H4 (cell line): ENCODE results near the gene ZNF35. TPM values are rescaled to one million over a fixed set of nuclear protein-coding genes. Genes with fewer than 3 reads are reported as not detected.
"Not testable (repeated sequence)": the region's sequence is repeated elsewhere in the genome, so short reads cannot be mapped to it uniquely, and the experiment has no call there.

Experiments
- DNase-seq: peaks from one replicate; pipeline ENCODE4 v3.0.0-alpha.2; 2015; ENCODE audit warnings: low spot score
- total RNA-seq: library from RNA; depleted of rRNA; stranded (reverse); fragments of >200 nt; shearing (Covaris generic); gene quantifications from 2 replicates; pipeline ENCODE4 v1.2.3, GENCODE V29; 2014; rRNA removed

The ZNF35 gene
- 11.0 and 14.1 TPM in 2 replicates for total RNA-seq

- DNase-seq: peak; percentile 68
Observed at GRCh38 chr3:44648564-44649229, at the start of gene ZNF35. Gene ZNF35 (plus strand): TSS chr3:44648732. CDS start chr3:44651068, 2,336 bp downstream.

GRCh38 chr3:44601749-44602148 is 46.8 kb upstream of the ZNF35 start:
- no peak for DNase-seq

- DNase-seq: no peak
Observed at GRCh38 chr3:44612678-44613077, 35.9 kb upstream of the ZNF35 start.

- peak; percentile 82 for DNase-seq
Observed at GRCh38 chr3:44624749-44625480, 23.6 kb upstream of the ZNF35 start, which contains the start of gene ZNF197. Gene ZNF197 (plus strand): TSS chr3:44625036. CDS start chr3:44629155, 4,119 bp downstream.

GRCh38 chr3:44628716-44629115 is 19.8 kb upstream of the ZNF35 start:
- no peak for DNase-seq

- DNase-seq: no peak
Observed at GRCh38 chr3:44632193-44632592, 16.3 kb upstream of the ZNF35 start.

GRCh38 chr3:44642337-44642736 is 6.2 kb upstream of the ZNF35 start:
- no peak for DNase-seq

- no peak for DNase-seq
Observed at GRCh38 chr3:44643024-44643423, 5.5 kb upstream of the ZNF35 start.

- no peak for DNase-seq
Observed at GRCh38 chr3:44647771-44648170, 761 bp upstream of the ZNF35 start.

- no peak for DNase-seq
Observed at GRCh38 chr3:44649709-44650108, 1.2 kb downstream of the ZNF35 start.

- no peak for DNase-seq
Observed at GRCh38 chr3:44654039-44654438, 5.5 kb downstream of the ZNF35 start.

GRCh38 chr3:44659015-44659414 is 10.5 kb downstream of the ZNF35 start:
- DNase-seq: no peak

- DNase-seq: no peak
Observed at GRCh38 chr3:44659434-44659833, 10.9 kb downstream of the ZNF35 start.

- no peak for DNase-seq
Observed at GRCh38 chr3:44661189-44661588, 12.7 kb downstream of the ZNF35 start.

GRCh38 chr3:44665173-44665572 is 16.6 kb downstream of the ZNF35 start:
- no peak for DNase-seq

- DNase-seq: no peak
Observed at GRCh38 chr3:44666346-44666745, 17.8 kb downstream of the ZNF35 start.

- DNase-seq: no peak
Observed at GRCh38 chr3:44669760-44670159, 21.2 kb downstream of the ZNF35 start.

- DNase-seq: not testable (repeated sequence)
Observed at GRCh38 chr3:44673466-44673865, 24.9 kb downstream of the ZNF35 start.

- no peak for DNase-seq
Observed at GRCh38 chr3:44674211-44674610, 25.7 kb downstream of the ZNF35 start.

- DNase-seq: no peak
Observed at GRCh38 chr3:44678480-44679116, 30.1 kb downstream of the ZNF35 start.

- no peak for DNase-seq
Observed at GRCh38 chr3:44680921-44681455, 32.5 kb downstream of the ZNF35 start.

- no peak for DNase-seq
Observed at GRCh38 chr3:44682182-44682896, 33.8 kb downstream of the ZNF35 start.
